SH-SY5Y (cell line): ENCODE results near the gene GRWD1.

Experiments
- GATA2 ChIP-seq: IDR thresholded peaks from 2 replicates; pipeline ENCODE4 v1.6.1; 2011; ENCODE audit warnings: mild to moderate bottlenecking, low read depth, low read length
- GATA3 ChIP-seq: IDR thresholded peaks from 2 replicates; pipeline ENCODE4 v1.6.1; 2011; ENCODE audit warnings: low read depth, mild to moderate bottlenecking, low read length, moderate library complexity

- TF ChIP-seq GATA3 (no peak), GATA2 (no peak)
Observed at GRCh38 chr19:48490981-48491792, 45.4 kb downstream of the GRWD1 start.
